CD4-positive, alpha-beta T cell treated with Interleukin-15 for 4 hours (primary cell): ENCODE data around the gene TSC1.
"Not testable (repeated sequence)": the region's sequence is repeated elsewhere in the genome, so short reads cannot be mapped to it uniquely, and the experiment has no call there.

Experiments used
- DNase-seq: peaks from one replicate; pipeline ENCODE4 v3.0.0-alpha.2; 2020; ENCODE audit warnings: low spot score

TSC1 gene

GRCh38 chr9:132976571-132976970 is 32.2 kb upstream of the TSC1 start:
- no peak for DNase-seq

- DNase-seq: no peak
Measured at GRCh38 chr9:132975961-132976360, 31.5 kb upstream of the TSC1 start.

GRCh38 chr9:132973713-132974112 is 29.3 kb upstream of the TSC1 start:
- DNase-seq: no peak

- no peak for DNase-seq
Measured at GRCh38 chr9:132973166-132973565, 28.8 kb upstream of the TSC1 start.

GRCh38 chr9:132970324-132971062 is 26.1 kb upstream of the TSC1 start:
- DNase-seq: no peak

- DNase-seq: no peak
Measured at GRCh38 chr9:132969783-132970182, 25.4 kb upstream of the TSC1 start.

GRCh38 chr9:132967908-132968307 is 23.5 kb upstream of the TSC1 start:
- not testable (repeated sequence) for DNase-seq

GRCh38 chr9:132965478-132965877 is 21.1 kb upstream of the TSC1 start:
- DNase-seq: no peak

- DNase-seq: no peak
Measured at GRCh38 chr9:132961002-132961401, 16.6 kb upstream of the TSC1 start.

GRCh38 chr9:132957805-132958204 is 13.4 kb upstream of the TSC1 start:
- no peak for DNase-seq

- no peak for DNase-seq
Measured at GRCh38 chr9:132955768-132956167, 11.4 kb upstream of the TSC1 start.

GRCh38 chr9:132955123-132955522 is 10.7 kb upstream of the TSC1 start:
- no peak for DNase-seq

- no peak for DNase-seq
Measured at GRCh38 chr9:132949709-132950108, 5.3 kb upstream of the TSC1 start.

GRCh38 chr9:132948482-132949050 is 4.2 kb upstream of the TSC1 start:
- DNase-seq: no peak

GRCh38 chr9:132947756-132948155 is 3.3 kb upstream of the TSC1 start:
- DNase-seq: no peak

GRCh38 chr9:132946631-132947295 is 2.3 kb upstream of the TSC1 start:
- DNase-seq: no peak

- DNase-seq: no peak
Measured at GRCh38 chr9:132946211-132946610, 1.8 kb upstream of the TSC1 start.

GRCh38 chr9:132945186-132946130 is 1.0 kb upstream of the TSC1 start:
- DNase-seq: no peak

GRCh38 chr9:132943651-132944293 is 644 bp downstream of the TSC1 start:
- no peak for DNase-seq

GRCh38 chr9:132942541-132943182 is 1.8 kb downstream of the TSC1 start:
- no peak for DNase-seq

GRCh38 chr9:132939169-132939568 is 5.2 kb downstream of the TSC1 start:
- DNase-seq: no peak
